GM15510 (cell line): ENCODE data around the gene CAVIN2.

ENCODE experiments used
- POLR2A ChIP-seq: IDR thresholded peaks from 3 replicates; pipeline ENCODE4 v1.6.1; 2011; ENCODE audit warnings: borderline replicate concordance; ENCODE audit not compliant: insufficient read length; ENCODE audit errors: extremely low read depth

Gene CAVIN2

GRCh38 chr2:191856111-191856876 lies 9.4 kb upstream of the CAVIN2 start:
- no peak for TF ChIP-seq POLR2A

DNA sequence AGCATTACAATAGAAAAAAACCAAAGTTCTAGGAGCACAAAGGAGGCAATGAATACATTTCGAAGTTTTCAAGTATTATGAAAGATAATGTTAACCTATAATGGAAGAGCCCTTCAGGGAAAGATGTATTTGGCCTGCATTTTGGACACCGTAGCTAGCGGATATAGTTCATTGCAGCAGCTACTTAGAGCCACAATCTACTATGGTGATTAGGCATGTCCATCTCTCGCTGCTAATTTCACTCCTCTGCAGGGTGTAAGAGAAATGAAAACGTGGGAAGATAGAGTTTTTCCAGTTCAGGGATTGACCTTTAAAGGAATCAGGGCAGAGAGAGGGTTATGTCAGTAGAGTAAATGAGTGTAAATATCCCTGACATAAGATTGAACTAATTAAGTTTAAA lies 8.5 kb upstream of the CAVIN2 start:
- TF ChIP-seq POLR2A, result no peak

DNA sequence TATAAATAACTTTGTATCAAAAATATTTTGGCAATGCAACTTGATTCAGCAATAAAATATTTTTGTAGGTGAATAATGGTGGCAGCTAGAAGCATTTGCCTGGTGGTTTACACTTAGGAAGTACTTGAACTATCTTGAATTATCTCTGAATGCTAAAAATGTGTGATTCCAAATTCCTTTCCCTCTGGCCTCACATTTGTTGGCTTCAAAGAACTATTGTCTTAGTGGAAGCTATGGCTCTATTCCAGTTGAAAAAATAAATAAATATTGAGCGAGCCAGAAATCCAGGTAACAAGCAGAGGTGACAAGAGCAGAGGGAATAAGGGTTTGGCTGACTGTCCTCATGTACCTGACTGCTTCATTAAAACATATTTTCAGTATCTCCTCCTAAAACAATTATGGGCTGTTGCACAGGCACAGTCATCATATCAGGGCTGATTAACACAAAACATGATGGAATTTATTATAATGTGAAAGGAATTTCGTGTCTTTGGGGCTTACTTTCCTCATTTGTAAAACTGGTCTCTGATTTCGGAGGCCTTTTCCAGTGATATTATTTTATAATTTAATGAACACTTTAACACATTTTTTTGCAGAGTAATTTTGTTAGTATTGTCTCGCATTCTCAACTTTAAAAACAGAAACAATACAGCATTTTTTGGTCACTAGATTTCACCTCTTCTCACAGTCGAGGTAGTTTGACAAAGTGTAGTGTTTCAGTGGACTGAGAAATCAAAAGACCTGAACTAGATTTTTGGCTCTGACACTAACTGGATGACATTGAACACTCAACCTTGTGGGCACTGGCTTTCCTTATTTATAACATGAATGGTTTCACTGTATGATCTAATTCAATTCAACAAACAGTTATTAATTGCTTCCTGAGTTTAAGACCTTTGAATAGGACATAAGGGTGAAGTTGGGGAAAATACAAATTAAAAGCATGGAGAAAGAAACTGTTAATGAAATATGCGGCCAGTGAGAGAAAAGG lies 7.8 kb upstream of the CAVIN2 start:
- no peak for TF ChIP-seq POLR2A

DNA sequence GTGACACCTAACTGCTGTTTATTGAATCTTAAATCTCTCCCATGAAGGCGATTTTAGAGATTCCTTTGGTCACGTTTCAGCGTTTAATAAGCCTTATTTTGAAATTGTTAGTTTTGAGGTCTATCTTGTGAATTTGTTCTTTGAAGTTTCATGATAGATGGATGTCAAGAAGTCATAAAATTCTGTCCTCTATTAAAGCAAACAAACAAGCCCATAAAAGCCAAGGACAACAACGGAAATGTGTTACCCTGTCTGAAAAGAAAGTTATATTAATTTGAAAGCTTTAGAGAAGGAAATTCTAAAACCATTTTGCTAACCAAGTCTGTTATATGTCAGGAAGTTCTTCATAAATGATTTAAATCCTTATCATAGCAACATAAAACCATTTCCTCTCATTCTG lies 7.0 kb upstream of the CAVIN2 start:
- no peak for TF ChIP-seq POLR2A

DNA sequence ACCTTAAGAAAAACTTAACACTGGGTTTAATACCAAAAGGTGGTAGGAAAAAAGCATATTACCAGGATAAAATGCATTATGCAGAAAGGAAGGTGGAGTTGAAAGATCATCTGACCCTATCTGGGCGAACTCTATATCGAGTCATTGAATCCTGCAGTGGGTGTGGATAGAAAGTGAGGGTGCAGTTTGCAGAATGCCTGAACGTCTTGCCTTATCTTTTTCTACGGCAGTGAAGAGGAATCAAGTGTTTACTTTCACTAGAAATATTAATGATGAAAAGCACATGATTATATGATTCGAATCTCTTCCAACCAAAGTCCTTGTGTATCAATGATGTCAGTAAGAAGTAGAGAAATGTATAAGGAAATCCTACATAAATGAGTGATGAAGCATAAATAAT lies 4.3 kb upstream of the CAVIN2 start:
- no peak for TF ChIP-seq POLR2A

- TF ChIP-seq POLR2A, result no peak
Observed at GRCh38 chr2:191848771-191849767, 2.2 kb upstream of the CAVIN2 start.

- no peak for TF ChIP-seq POLR2A
Observed at GRCh38 chr2:191847764-191848163, 876 bp upstream of the CAVIN2 start.

GRCh38 chr2:191845876-191846514 lies 893 bp downstream of the CAVIN2 start:
- no peak for TF ChIP-seq POLR2A

DNA sequence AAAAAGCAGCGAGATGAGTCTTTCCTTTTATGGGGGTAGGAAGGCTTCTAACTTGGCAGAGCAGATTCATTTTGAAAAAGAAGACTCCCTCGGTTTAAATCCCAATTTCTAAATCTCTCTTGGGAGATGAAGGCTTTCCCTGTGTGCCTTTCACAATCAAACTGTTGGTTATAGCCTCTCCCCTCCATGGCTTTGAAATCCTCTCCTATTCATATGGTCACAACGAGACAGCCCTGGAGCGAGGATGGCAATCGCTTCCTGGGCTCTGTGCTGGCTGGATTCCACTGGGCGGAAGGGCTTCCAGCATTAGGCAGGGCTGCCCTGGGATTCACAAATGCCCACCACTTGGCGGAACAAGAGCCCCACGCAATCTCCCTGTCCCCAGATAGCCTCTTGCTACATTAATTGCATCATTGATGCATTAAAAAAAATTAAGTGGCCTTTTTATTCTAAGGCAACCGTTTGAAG lies 1.6 kb downstream of the CAVIN2 start:
- TF ChIP-seq POLR2A, result no peak

DNA sequence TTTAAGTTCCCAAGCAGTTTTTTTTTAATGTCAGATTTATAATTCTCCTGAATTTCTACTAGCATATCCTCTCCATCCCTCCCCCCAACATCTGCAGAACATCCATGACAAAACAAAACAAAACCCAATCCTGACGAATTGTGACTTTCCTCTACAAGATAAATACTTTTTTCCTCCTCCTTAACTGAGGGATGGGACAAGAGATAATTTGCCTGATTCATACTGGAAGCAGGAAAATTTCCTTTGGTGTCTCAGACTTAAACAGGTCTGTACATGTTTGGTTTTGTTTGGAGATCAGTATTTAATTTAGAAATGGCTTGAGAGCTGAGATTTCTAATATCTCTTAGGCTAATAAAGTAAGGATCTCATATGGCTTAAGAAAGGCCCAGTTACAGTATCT lies 2.2 kb downstream of the CAVIN2 start:
- no peak for TF ChIP-seq POLR2A

DNA sequence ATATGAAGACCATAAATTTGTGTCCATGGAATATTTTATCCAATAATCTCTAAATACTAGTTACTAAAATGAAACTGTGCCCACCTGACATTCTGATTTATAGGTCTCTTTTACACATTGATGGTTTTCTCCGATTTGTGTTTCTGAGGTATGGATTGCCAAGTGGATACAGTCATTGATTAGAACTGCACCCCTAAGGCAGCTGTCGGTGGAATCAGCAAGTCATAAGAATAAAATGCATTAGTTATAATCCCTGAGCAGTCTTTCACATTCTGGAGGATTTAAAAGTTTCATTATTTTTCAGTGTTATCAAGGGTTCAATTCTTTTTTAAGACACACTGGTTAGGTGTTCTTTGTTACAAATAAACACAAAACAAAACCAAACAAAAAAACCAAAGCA lies 6.0 kb downstream of the CAVIN2 start:
- TF ChIP-seq POLR2A, result no peak

DNA sequence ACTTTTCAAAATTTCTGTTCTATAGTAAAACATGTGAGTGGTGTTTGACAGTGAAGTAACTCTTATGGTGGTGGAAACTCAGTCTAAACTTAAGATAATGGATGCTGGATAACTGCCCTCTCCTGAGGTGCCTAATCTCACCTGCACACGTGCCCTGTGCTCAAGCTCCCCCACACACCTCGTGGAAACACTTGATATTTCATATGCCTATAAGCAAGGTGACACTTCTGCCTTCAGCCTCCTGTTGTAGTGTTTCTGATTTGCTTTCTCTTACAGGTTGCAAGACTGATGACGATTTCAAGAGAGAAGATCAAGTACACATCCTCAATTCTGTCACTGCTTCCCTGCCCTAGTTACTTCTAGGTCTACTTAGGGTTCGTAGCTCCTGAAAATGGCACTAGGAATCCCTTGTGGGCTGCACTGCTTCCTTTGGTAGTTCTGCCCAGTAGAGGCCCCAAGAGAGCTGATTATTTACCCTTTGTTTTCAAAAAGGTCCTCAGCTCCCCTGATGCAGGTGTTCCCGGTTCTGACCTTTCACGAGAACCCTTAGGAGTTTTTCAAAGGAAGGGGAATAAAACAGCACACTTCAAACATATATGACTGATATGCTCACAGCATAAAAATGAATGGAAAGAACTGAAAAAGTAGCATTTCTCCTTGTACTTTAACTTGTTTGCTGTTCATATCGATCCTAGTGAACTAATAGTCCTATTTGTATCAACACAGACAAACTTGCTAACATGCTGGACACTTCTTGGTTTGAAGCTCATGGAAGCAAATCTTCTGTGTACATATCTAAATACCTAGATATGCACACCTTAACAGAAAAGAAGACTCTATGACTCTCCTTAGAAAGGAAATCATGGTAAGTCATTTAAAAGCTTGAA lies 6.7 kb downstream of the CAVIN2 start:
- no peak for TF ChIP-seq POLR2A

- TF ChIP-seq POLR2A, result no peak
Observed at GRCh38 chr2:191838526-191838925, 8.4 kb downstream of the CAVIN2 start.

- TF ChIP-seq POLR2A, result no peak
Observed at GRCh38 chr2:191836853-191837769, 9.8 kb downstream of the CAVIN2 start.
